Activated T-cell treated with anti-CD3 and anti-CD28 coated beads, Interleukin-2, amount 50 U/mL, for 4 hours (primary cell): ENCODE results near the gene CYP4A22. TPM values are rescaled to one million over a fixed set of nuclear protein-coding genes. Genes with fewer than 3 reads are reported as not detected.

ENCODE experiments used
- ATAC-seq, 2 donors: fragments of 200-7000 bp; cut with Tn5 transposase; one replicate each; pipeline ENCODE4 v1.10.0; 2021
- DNase-seq: peaks from one replicate; pipeline ENCODE4 v3.0.0-alpha.2; 2020
- H3K27me3 Mint-ChIP-seq: one replicate; pipeline ENCODE4 v1.8.0; 2021; ENCODE audit warnings: low read depth, mixed read lengths
- H3K36me3 Mint-ChIP-seq: one replicate; pipeline ENCODE4 v1.8.0; 2022; ENCODE audit warnings: mixed read lengths; ENCODE audit not compliant: insufficient read depth
- H3K4me1 Mint-ChIP-seq: one replicate; pipeline ENCODE4 v1.8.0; 2021; ENCODE audit warnings: low read depth, mixed read lengths
- H3K4me3 Mint-ChIP-seq: one replicate; pipeline ENCODE4 v1.8.0; 2021; ENCODE audit warnings: mild to moderate bottlenecking, moderate library complexity, mixed read lengths
- H3K9me3 Mint-ChIP-seq: one replicate; pipeline ENCODE4 v1.8.0; 2021; ENCODE audit warnings: mixed read lengths
- total RNA-seq, 3 donors: library from RNA; stranded (reverse); gene quantifications; one replicate each; pipeline ENCODE4 v1.2.1, GENCODE V29; 2021

The CYP4A22 gene
- total RNA-seq, 3 donors from 2014 or later: not detected

GRCh38 chr1:47198214-47198613 lies 61.0 kb downstream of the CYP4A22 start:
- Mint-ChIP-seq H3K4me1 (no peaks in the 10 kb centered on the region), H3K36me3 (no peaks in the 10 kb centered on the region), H3K27me3 (peaks cover 30% of the 10 kb centered on the region), H3K9me3 (no peaks in the 10 kb centered on the region), H3K4me3 (no peak overlapping the region)
- DNase-seq (no peak), ATAC-seq (no peak)

Other genes with a start within 250 kb of the CYP4A22 start
- gene CYP4A11, start 196.0 kb upstream of the CYP4A22 start, total RNA-seq: under 1 TPM in 1 of 3 donors, not detected in 2; 0.30 TPM
- not detected for gene CYP4X1, start 113.8 kb upstream of the CYP4A22 start, total RNA-seq
- gene CYP4Z1, start 70.2 kb upstream of the CYP4A22 start, total RNA-seq: not detected
- not detected for gene PDZK1IP1, start 52.6 kb downstream of the CYP4A22 start, total RNA-seq
- under 1 TPM; 0.05 to 0.14 (median 0.11) TPM for gene TAL1, start 94.8 kb downstream of the CYP4A22 start, total RNA-seq
- gene STIL, start 176.7 kb downstream of the CYP4A22 start, total RNA-seq: 1 to 10 TPM; 7.3 to 9.2 (median 7.6) TPM
- gene CMPK1, start 196.3 kb downstream of the CYP4A22 start, total RNA-seq: 100 to 1,000 TPM; 104 to 116 (median 107) TPM